Esophagus squamous epithelium (tissue), 5 donors: ENCODE data around the gene SDK2. TPM values are rescaled to one million over a fixed set of nuclear protein-coding genes. Genes with fewer than 3 reads are reported as not detected.

Source experiments
- DNase-seq: peaks from one replicate; lab custom pipeline; 2025; lab: John Stamatoyannopoulos, UW
- H3K27ac ChIP-seq, 4 donors: fragments of 200-600 bp; sonication (generic); one replicate each; pipeline ENCODE4 v1.5.1; 2016 to 2019; ENCODE audit warnings: mild to moderate bottlenecking in 1 of 4
- H3K27me3 ChIP-seq, 4 donors: fragments of 200-600 bp; sonication (generic); 1 replicate in 3 of 4; 2 replicates in 1 of 4; pipeline versions ENCODE4 v1.5.1 to v1.6.0; 2017 to 2021; ENCODE audit warnings: antibody characterized with exemption in 1 of 4
- H3K36me3 ChIP-seq, 3 donors: fragments of 200-600 bp; sonication (generic); one replicate each; pipeline ENCODE4 v1.5.1; 2016 to 2019
- H3K4me1 ChIP-seq, 3 donors: fragments of 200-600 bp; sonication (generic); one replicate each; pipeline ENCODE4 v1.5.1; 2017 to 2019
- H3K4me3 ChIP-seq, 4 donors: fragments of 200-600 bp; sonication (generic); 1 replicate in 3 of 4; 2 replicates in 1 of 4; pipeline ENCODE4 v1.5.1; 2016 to 2019; ENCODE audit warnings: mild to moderate bottlenecking in 2 of 4, moderate library complexity in 1 of 4
- H3K9me3 ChIP-seq, 3 donors: fragments of 200-600 bp; sonication (generic); one replicate each; pipeline ENCODE4 v1.5.1; 2016 to 2019
- POLR2A ChIP-seq, 4 donors: fragments of 450-650 bp; IDR thresholded peaks; one replicate each; pipeline ENCODE4 v1.6.1; 2017; ENCODE audit warnings: antibody characterized with exemption in 4 of 4, mild to moderate bottlenecking in 4 of 4, moderate library complexity in 3 of 4
- WGBS, 2 donors: methylation state at CpG; one replicate each; pipeline ENCODE4 v1.1.5; 2018; 5-methylcytosine and 5-hydroxymethylcytosine counted together
- intact Hi-C: fragments of 100-400 bp; cut with DNase I; formaldehyde crosslinking; loops from one replicate; pipeline ENCODE4 v1.15.0; 2022
- total RNA-seq, 4 donors: library from RNA; depleted of rRNA; stranded (reverse); fragments of >200 nt; gene quantifications; one replicate each; pipeline ENCODE4 v1.1.0, GENCODE V29; 2016
- TF ChIP-seq, protein P1 (sequence below), 6 experiments: fragments of 450-650 bp in 4 of 6; fragments of 200-600 bp in 2 of 6; sonication (generic) in 2 of 6; IDR thresholded peaks; one replicate each; pipeline ENCODE4 v1.5.1; 2016 to 2019; ENCODE audit warnings: antibody characterized with exemption in 6 of 6, mild to moderate bottlenecking in 4 of 6, moderate library complexity in 4 of 6
- donor health status: DM: yes; HTN: yes; CAD: no.

SDK2 gene
- total RNA-seq, 4 donors from 2014 or later: 1.7 to 5.5 (median 2.4) TPM

DNA sequence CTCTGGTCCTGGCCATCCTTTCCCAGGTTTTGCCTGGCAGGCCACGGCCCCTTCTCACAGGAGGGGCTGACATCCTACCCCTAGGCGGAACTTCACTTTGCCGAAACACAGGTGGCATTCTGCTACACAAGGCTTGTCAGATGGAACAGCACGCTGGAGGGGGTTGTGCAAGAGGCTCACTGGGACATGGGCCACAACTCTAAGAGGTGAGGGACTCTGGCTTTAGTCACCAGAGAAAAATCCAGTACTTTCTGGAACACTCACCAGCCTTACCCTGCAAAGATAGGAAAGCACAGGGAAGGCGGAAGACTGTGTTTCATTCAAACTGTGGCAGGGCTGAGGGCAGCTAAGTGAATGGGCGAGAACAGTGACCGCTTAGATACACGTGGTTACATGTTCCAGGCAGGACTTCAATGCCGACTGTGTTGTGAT, 350.7 kb downstream of the SDK2 start:
- H3K4me3 ChIP-seq: no peak overlapping the region
- 58 to 73% methylated on average over 6 to 9 of the region's 9 CpGs for WGBS, 2 donors
- peaks cover 0 to 17% (median 0%) of the 10 kb centered on the region in 3 donors for H3K36me3 ChIP-seq
- H3K4me1 ChIP-seq: peaks cover 48 to 97% (median 72%) of the 10 kb centered on the region in 3 donors
- H3K9me3 ChIP-seq: no peaks in the 10 kb centered on the region
- no peak for DNase-seq
- intact Hi-C loops: no loop called here
- TF ChIP-seq POLR2A (IDR thresholded peaks at IDR 0.05): no peak
- TF ChIP-seq, protein P1, sequence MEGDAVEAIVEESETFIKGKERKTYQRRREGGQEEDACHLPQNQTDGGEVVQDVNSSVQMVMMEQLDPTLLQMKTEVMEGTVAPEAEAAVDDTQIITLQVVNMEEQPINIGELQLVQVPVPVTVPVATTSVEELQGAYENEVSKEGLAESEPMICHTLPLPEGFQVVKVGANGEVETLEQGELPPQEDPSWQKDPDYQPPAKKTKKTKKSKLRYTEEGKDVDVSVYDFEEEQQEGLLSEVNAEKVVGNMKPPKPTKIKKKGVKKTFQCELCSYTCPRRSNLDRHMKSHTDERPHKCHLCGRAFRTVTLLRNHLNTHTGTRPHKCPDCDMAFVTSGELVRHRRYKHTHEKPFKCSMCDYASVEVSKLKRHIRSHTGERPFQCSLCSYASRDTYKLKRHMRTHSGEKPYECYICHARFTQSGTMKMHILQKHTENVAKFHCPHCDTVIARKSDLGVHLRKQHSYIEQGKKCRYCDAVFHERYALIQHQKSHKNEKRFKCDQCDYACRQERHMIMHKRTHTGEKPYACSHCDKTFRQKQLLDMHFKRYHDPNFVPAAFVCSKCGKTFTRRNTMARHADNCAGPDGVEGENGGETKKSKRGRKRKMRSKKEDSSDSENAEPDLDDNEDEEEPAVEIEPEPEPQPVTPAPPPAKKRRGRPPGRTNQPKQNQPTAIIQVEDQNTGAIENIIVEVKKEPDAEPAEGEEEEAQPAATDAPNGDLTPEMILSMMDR (IDR thresholded peaks at IDR 0.05): no peak
- no peaks in the 10 kb centered on the region for H3K27me3 ChIP-seq
- peak overlapping the region; percentile 80 to 93 (median 85) for H3K27ac ChIP-seq

DNA sequence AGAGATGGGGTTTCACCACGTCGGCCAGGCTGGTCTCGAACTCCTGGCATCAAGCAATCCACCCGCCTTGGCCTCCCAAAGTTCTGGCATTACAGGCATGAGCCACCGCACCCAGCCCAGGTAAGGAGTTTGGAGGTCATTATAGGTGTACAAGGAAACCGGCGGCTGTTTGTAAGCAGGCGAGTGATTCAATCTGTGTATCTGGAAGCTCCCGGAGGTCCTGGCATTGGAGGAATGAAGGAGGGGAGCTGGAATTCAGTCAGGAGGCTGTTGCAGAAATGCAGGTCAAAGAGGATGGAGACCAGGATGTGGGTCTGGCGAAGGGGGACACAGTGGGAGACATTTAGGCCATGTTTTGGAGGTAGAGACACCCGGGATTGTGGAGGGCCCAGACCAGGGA, 351.2 kb downstream of the SDK2 start:
- Histone ChIP-seq H3K4me1 (peaks cover 50 to 97% (median 72%) of the 10 kb centered on the region in 3 donors), H3K27ac (peak overlapping the region; percentile 80 to 93 (median 85)), H3K9me3 (no peaks in the 10 kb centered on the region), H3K36me3 (peaks cover 0 to 17% (median 0%) of the 10 kb centered on the region in 3 donors), H3K27me3 (no peaks in the 10 kb centered on the region), H3K4me3 (no peak overlapping the region)
- DNase-seq: no peak
- 67 to 79% methylated on average over 7 to 8 of the region's 11 CpGs for WGBS, 2 donors
- intact Hi-C loops: no loop called here
- no peak for TF ChIP-seq POLR2A (IDR thresholded peaks at IDR 0.05)
- TF ChIP-seq, protein P1 (IDR thresholded peaks at IDR 0.05): no peak

DNA sequence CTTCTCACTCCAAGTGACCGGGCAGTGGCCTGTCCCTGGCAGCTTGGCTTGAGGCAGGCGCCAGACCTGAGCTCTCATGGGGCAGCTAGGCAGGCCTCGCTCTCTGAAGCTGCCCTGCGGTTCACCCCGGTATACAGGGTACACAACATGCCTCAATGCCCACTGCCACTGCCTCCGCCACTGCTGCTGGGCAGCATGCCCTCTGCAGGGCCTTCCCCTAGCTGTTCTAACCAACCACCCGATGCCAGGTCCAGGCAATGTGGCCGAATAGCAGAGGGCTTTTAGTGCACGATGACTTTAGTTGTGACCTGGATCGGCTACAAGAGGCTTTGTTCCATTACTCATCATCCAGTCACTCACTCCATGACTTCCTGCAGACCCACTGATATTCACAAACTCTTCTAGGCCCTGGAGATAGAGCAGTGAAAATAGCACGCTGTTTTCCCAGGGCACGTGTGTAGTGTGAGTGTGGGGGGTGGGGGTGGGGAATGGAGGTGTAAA, 352.2 kb downstream of the SDK2 start:
- H3K4me3 ChIP-seq: peak overlapping the region in 1 of 4 donors; percentile 47

DNA sequence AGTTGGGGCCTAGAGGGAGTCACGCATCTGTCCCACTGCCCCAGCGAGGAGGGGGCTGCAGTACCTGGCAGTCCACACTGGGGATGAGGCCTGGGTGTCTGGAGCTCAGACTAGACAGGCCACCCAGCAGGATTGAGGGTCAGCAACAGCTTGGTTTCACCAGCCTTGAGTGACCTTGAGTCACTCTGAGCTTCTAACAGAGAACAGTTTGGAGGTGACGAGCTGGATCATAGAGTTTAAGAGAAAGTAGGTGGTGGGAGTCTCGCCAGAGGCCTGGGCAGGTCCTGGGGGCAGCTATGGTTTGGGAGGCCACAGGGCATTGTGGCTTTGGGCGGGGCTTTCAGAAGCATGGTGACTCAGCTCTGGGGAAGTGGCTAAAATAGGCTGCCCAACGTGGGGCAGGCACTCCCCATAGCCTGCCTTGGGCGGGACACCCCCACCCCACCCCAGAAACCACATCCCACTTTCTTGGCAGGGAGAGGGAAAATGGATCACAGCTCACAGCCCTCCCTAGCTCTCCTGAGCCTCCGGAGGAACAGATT, 352.9 kb downstream of the SDK2 start:
- Histone ChIP-seq H3K27me3 (no peaks in the 10 kb centered on the region), H3K27ac (peak overlapping the region; percentile 80 to 93 (median 85)), H3K36me3 (peaks cover 0 to 20% (median under 1%) of the 10 kb centered on the region in 3 donors), H3K9me3 (no peaks in the 10 kb centered on the region), H3K4me1 (peaks cover 64 to 100% (median 89%) of the 10 kb centered on the region in 3 donors), H3K4me3 (peak overlapping the region in 1 of 4 donors; percentile 47)
- intact Hi-C loops: no loop called here
- 40% methylated on average over 5 to 6 of the region's 8 CpGs for WGBS, 2 donors
- no peak for DNase-seq
- TF ChIP-seq POLR2A (IDR thresholded peaks at IDR 0.05): no peak
- TF ChIP-seq, protein P1 (IDR thresholded peaks at IDR 0.05): no peak

More for the DNA sequence above, 352.2 kb downstream of the SDK2 start:
- Histone ChIP-seq H3K4me1 (peaks cover 57 to 97% (median 82%) of the 10 kb centered on the region in 3 donors), H3K9me3 (no peaks in the 10 kb centered on the region), H3K36me3 (peaks cover 0 to 17% (median 0%) of the 10 kb centered on the region in 3 donors), H3K27me3 (no peaks in the 10 kb centered on the region), H3K27ac (peak overlapping the region; percentile 80 to 93 (median 85))
- no peak for DNase-seq
- intact Hi-C loops: no loop called here
- TF ChIP-seq, protein P1 (IDR thresholded peaks at IDR 0.05): no peak
- no peak for TF ChIP-seq POLR2A (IDR thresholded peaks at IDR 0.05)
- WGBS, 2 donors: 46 to 55% methylated on average over 10 of the region's 12 CpGs
